PC-3 (cell line): ENCODE measurements around the gene NADSYN1. TPM values are rescaled to one million over a fixed set of nuclear protein-coding genes. Genes with fewer than 3 reads are reported as not detected.

ENCODE experiments used
- ATAC-seq: fragments of 200-7000 bp; cut with Tn5 transposase; 2 replicates; pipeline ENCODE4 v1.9.1; 2020; ENCODE audit warnings: mild to moderate bottlenecking, moderate library complexity
- BruUV-seq: library from RNA; stranded (reverse); fragments of 400-500 nt; replicated peaks from 2 replicates; lab custom pipeline; 2021; lab: Mats Ljungman, UMichigan
- CTCF ChIA-PET: fragments of 300-600 bp; sonication (Branson Sonifier 250); formaldehyde crosslinking; loops from one replicate; lab custom pipeline; 2022; ENCODE audit warnings: antibody characterized with exemption; lab: Charles Lee
- POLR2A ChIA-PET: fragments of 300-600 bp; sonication (Branson Sonifier 250); formaldehyde crosslinking; loops from one replicate; lab custom pipeline; 2022; ENCODE audit warnings: antibody characterized with exemption; ENCODE audit not compliant: unreplicated experiment; lab: Charles Lee
- DNase-seq: peaks from one replicate; pipeline ENCODE4 v3.0.0-alpha.2; 2015
- H2AFZ ChIP-seq: fragments of 300-600 bp; sonication (generic); 2 replicates; pipeline ENCODE4 v1.6.0; 2016; ENCODE audit warnings: antibody characterized with exemption, low read length
- H3F3A ChIP-seq: fragments of 300-600 bp; sonication (generic); one replicate; pipeline ENCODE4 v1.6.0; 2017; ENCODE audit warnings: antibody characterized with exemption, low read length, control low read depth, mild to moderate bottlenecking; ENCODE audit not compliant: unreplicated experiment
- H3K27ac ChIP-seq: fragments of 300-600 bp; sonication (generic); 2 replicates; pipeline ENCODE4 v1.5.1; 2016; ENCODE audit warnings: mild to moderate bottlenecking, low read length
- H3K27me3 ChIP-seq: fragments of 300-600 bp; sonication (generic); 2 replicates; pipeline ENCODE4 v1.6.1; 2016; ENCODE audit warnings: low read length, mixed read lengths
- H3K36me3 ChIP-seq: fragments of 300-600 bp; sonication (generic); 2 replicates; pipeline ENCODE4 v1.6.1; 2016; ENCODE audit warnings: low read depth, mixed run types, low read length, mixed read lengths
- H3K4me1 ChIP-seq: fragments of 300-600 bp; sonication (generic); 2 replicates; pipeline ENCODE4 v1.5.1; 2016; ENCODE audit warnings: low read length; ENCODE audit not compliant: insufficient read depth
- H3K4me2 ChIP-seq: fragments of 300-600 bp; sonication (generic); 2 replicates; pipeline ENCODE4 v1.6.0; 2016; ENCODE audit warnings: low read length
- H3K4me3 ChIP-seq: fragments of 300-600 bp; sonication (generic); 2 replicates; pipeline ENCODE4 v1.5.1; 2016; ENCODE audit warnings: mild to moderate bottlenecking, low read length, mixed read lengths
- H3K79me2 ChIP-seq: fragments of 300-600 bp; sonication (generic); 2 replicates; pipeline ENCODE4 v1.6.1; 2017; ENCODE audit warnings: low read length, mixed read lengths
- H3K9ac ChIP-seq: fragments of 300-600 bp; sonication (generic); 2 replicates; pipeline ENCODE4 v1.6.0; 2016; ENCODE audit warnings: mild to moderate bottlenecking, low read length
- H3K9me2 ChIP-seq: fragments of 300-600 bp; sonication (generic); replicated peaks from 2 replicates; pipeline ENCODE4 v1.6.1; 2016; ENCODE audit warnings: mixed run types, low read length, mixed read lengths
- H3K9me3 ChIP-seq: fragments of 300-600 bp; sonication (generic); 2 replicates; pipeline ENCODE4 v1.6.1; 2016; ENCODE audit warnings: low read length, mixed read lengths
- H4K20me1 ChIP-seq: fragments of 300-600 bp; sonication (generic); 2 replicates; pipeline ENCODE4 v1.6.1; 2016; ENCODE audit warnings: low read length, mixed read lengths
- CTCF ChIP-seq: fragments of 300-600 bp; sonication (generic); conservative IDR thresholded peaks from 2 replicates; pipeline ENCODE4 v1.5.1; 2017; ENCODE audit warnings: antibody characterized with exemption, low read depth, mild to moderate bottlenecking, low read length
- EZH2 ChIP-seq: fragments of 300-600 bp; sonication (generic); IDR thresholded peaks from one replicate; pipeline ENCODE4 v1.6.1; 2017; ENCODE audit warnings: antibody characterized with exemption, mild to moderate bottlenecking, low read length; ENCODE audit not compliant: unreplicated experiment
- EZH2phosphoT487 ChIP-seq: fragments of 300-600 bp; sonication (generic); IDR thresholded peaks from 2 replicates; pipeline ENCODE4 v1.6.1; 2018; ENCODE audit warnings: mild to moderate bottlenecking, antibody characterized with exemption, low read length, borderline replicate concordance
- intact Hi-C: fragments of 100-400 bp; cut with micrococcal nuclease; formaldehyde crosslinking; loops from 2 replicates; pipeline ENCODE4 v1.9.0; 2023
- total RNA-seq: library from RNA; depleted of rRNA; stranded (reverse); fragments of >200 nt; gene quantifications from 2 replicates; pipeline ENCODE4 v1.2.3, GENCODE V29; 2014

The NADSYN1 gene
- total RNA-seq, 1 experiment from 2014 or later, result 64.8 TPM

GRCh38 chr11:71435278-71435951 lies 17.6 kb upstream of the NADSYN1 start:
- no peaks in the 10 kb centered on the region for H3K9me2 ChIP-seq

GRCh38 chr11:71436861-71437260 lies 16.1 kb upstream of the NADSYN1 start:
- Histone ChIP-seq H2AFZ (no peak overlapping the region), H3K4me1 (no peaks in the 10 kb centered on the region), H3K27me3 (no peaks in the 10 kb centered on the region), H3K79me2 (no peaks in the 10 kb centered on the region), H3K4me3 (no peak overlapping the region), H3K4me2 (no peak overlapping the region), H4K20me1 (no peaks in the 10 kb centered on the region), H3F3A (no peaks in the 10 kb centered on the region), H3K9ac (no peak overlapping the region), H3K27ac (no peak overlapping the region), H3K36me3 (peaks cover 39% of the 10 kb centered on the region), H3K9me2 (no peaks in the 10 kb centered on the region), H3K9me3 (no peaks in the 10 kb centered on the region)
- TF ChIP-seq EZH2phosphoT487 (no peak), EZH2 (no peak), CTCF (no peak)
- no peak for ATAC-seq
- DNase-seq, result no peak
- intact Hi-C loops, result no loop called here
- POLR2A ChIA-PET, result interaction anchor here (0.6 kb wide), 1 partner anchor 648 kb away, joined by 6 read pairs; no protein-coding TSS in a partner anchor
- CTCF ChIA-PET, result no interaction called here
- no TSS peak for BruUV-seq

More at GRCh38 chr11:71435278-71435951, 17.6 kb upstream of the NADSYN1 start:
- POLR2A ChIA-PET, result no interaction called here
- no peaks in the 10 kb centered on the region for H3K27me3 ChIP-seq
- H3K9me3 ChIP-seq, result no peaks in the 10 kb centered on the region
- no peak overlapping the region for H3K4me3 ChIP-seq
- peaks cover 31% of the 10 kb centered on the region for H3K36me3 ChIP-seq
- TF ChIP-seq EZH2, result no peak
- TF ChIP-seq EZH2phosphoT487, result no peak
- no peak for TF ChIP-seq CTCF
- no peak overlapping the region for H3K9ac ChIP-seq
- ATAC-seq (no peak), DNase-seq (no peak)
- H3K4me1 ChIP-seq, result no peaks in the 10 kb centered on the region
- no peak overlapping the region for H3K4me2 ChIP-seq
- no peaks in the 10 kb centered on the region for H3F3A ChIP-seq
- CTCF ChIA-PET, result no interaction called here
- no TSS peak for BruUV-seq
- no peaks in the 10 kb centered on the region for H3K79me2 ChIP-seq
- H2AFZ ChIP-seq, result no peak overlapping the region
- intact Hi-C loops, result no loop called here
- H4K20me1 ChIP-seq, result no peaks in the 10 kb centered on the region
- no peak overlapping the region for H3K27ac ChIP-seq

GRCh38 chr11:71437399-71437798 lies 15.6 kb upstream of the NADSYN1 start:
- H4K20me1 ChIP-seq, result no peaks in the 10 kb centered on the region
- H3K27me3 ChIP-seq, result no peaks in the 10 kb centered on the region
- H3F3A ChIP-seq, result no peaks in the 10 kb centered on the region
- no peak for DNase-seq
- H3K4me2 ChIP-seq, result no peak overlapping the region
- no peaks in the 10 kb centered on the region for H3K4me1 ChIP-seq
- H3K36me3 ChIP-seq, result peaks cover 40% of the 10 kb centered on the region
- no peak overlapping the region for H3K9ac ChIP-seq
- ChIA-PET POLR2A (no interaction called here), CTCF (no interaction called here)
- no peak for ATAC-seq
- H2AFZ ChIP-seq, result no peak overlapping the region
- no TSS peak for BruUV-seq
- no peaks in the 10 kb centered on the region for H3K79me2 ChIP-seq
- no peak for TF ChIP-seq CTCF
- TF ChIP-seq EZH2phosphoT487, result no peak
- TF ChIP-seq EZH2, result no peak
- no peak overlapping the region for H3K27ac ChIP-seq
- no peaks in the 10 kb centered on the region for H3K9me3 ChIP-seq
- H3K9me2 ChIP-seq, result no peaks in the 10 kb centered on the region
- no peak overlapping the region for H3K4me3 ChIP-seq
- intact Hi-C loops, result no loop called here
